ENCODE measurements around the gene MYO9B.
"Not testable (repeated sequence)": the region's sequence is repeated elsewhere in the genome, so short reads cannot be mapped to it uniquely, and the experiment has no call there.

Gene MYO9B

GRCh38 chr19:17155251-17155650 lies 79.7 kb downstream of the MYO9B start:
- no peak for DNase-seq

GRCh38 chr19:17156296-17156946 lies 80.8 kb downstream of the MYO9B start:
- no peak for DNase-seq

- no peak for DNase-seq
Observed at GRCh38 chr19:17156947-17157302, 81.3 kb downstream of the MYO9B start.

- DNase-seq: no peak
Observed at GRCh38 chr19:17158584-17158983, 83.0 kb downstream of the MYO9B start.

GRCh38 chr19:17159466-17160393 lies 84.2 kb downstream of the MYO9B start:
- no peak for DNase-seq

GRCh38 chr19:17160908-17161307 lies 85.3 kb downstream of the MYO9B start:
- DNase-seq: no peak

GRCh38 chr19:17162131-17162530 lies 86.6 kb downstream of the MYO9B start:
- DNase-seq: not testable (repeated sequence)

GRCh38 chr19:17162580-17162979 lies 87.0 kb downstream of the MYO9B start:
- no peak for DNase-seq

GRCh38 chr19:17163652-17164051 lies 88.1 kb downstream of the MYO9B start:
- DNase-seq: no peak

GRCh38 chr19:17164639-17165038 lies 89.1 kb downstream of the MYO9B start:
- DNase-seq: no peak

- no peak for DNase-seq
Observed at GRCh38 chr19:17165715-17166114, 90.1 kb downstream of the MYO9B start.

GRCh38 chr19:17170538-17171297 lies 95.1 kb downstream of the MYO9B start:
- no peak for DNase-seq

- no peak for DNase-seq
Observed at GRCh38 chr19:17171874-17172273, 96.3 kb downstream of the MYO9B start.

GRCh38 chr19:17172624-17173345 lies 97.2 kb downstream of the MYO9B start:
- DNase-seq: no peak

- no peak for DNase-seq
Observed at GRCh38 chr19:17178291-17178690, 102.7 kb downstream of the MYO9B start.

GRCh38 chr19:17180997-17181702 lies 105.6 kb downstream of the MYO9B start:
- DNase-seq: no peak

GRCh38 chr19:17183271-17183761 lies 107.7 kb downstream of the MYO9B start:
- DNase-seq: no peak

GRCh38 chr19:17183858-17184321 lies 108.3 kb downstream of the MYO9B start:
- DNase-seq: no peak

- no peak for DNase-seq
Observed at GRCh38 chr19:17184371-17184841, 108.8 kb downstream of the MYO9B start.

- DNase-seq: no peak
Observed at GRCh38 chr19:17185590-17185989, 110.0 kb downstream of the MYO9B start.

- DNase-seq: not testable (repeated sequence)
Observed at GRCh38 chr19:17191736-17192135, 116.2 kb downstream of the MYO9B start.

GRCh38 chr19:17192751-17193150 lies 117.2 kb downstream of the MYO9B start:
- DNase-seq: no peak
